Epithelial cell of proximal tubule (primary cell): ENCODE data around the gene NEXN. TPM values are rescaled to one million over a fixed set of nuclear protein-coding genes. Genes with fewer than 3 reads are reported as not detected.
"Not testable (repeated sequence)": the region's sequence is repeated elsewhere in the genome, so short reads cannot be mapped to it uniquely, and the experiment has no call there.

Experiments used
- DNase-seq: peaks from one replicate; pipeline ENCODE4 v3.0.0-alpha.2; 2011; ENCODE audit warnings: low read depth
- H3K4me3 ChIP-seq: 2 replicates; pipeline ENCODE4 v1.5.1; 2011; ENCODE audit warnings: low read depth, mild to moderate bottlenecking, low read length
- CTCF ChIP-seq: conservative IDR thresholded peaks from 2 replicates; pipeline ENCODE4 v1.5.1; 2012; ENCODE audit warnings: low read depth, mild to moderate bottlenecking, low read length
- total RNA-seq: library from RNA; depleted of rRNA; stranded (reverse); fragments of >200 nt; gene quantifications from 2 replicates; pipeline ENCODE4 v1.2.3, GENCODE V29; 2015

The NEXN gene
- total RNA-seq, 1 donor from 2014 or later: 17.2 TPM

- no peak overlapping the region for H3K4me3 ChIP-seq
- peak; percentile 30 for DNase-seq
- TF ChIP-seq CTCF: peak; percentile 81
Measured at GRCh38 chr1:77900687-77901293, 12.4 kb downstream of the NEXN start.

GRCh38 chr1:77905603-77906002 lies 17.2 kb downstream of the NEXN start:
- no peak for TF ChIP-seq CTCF
- DNase-seq: no peak
- H3K4me3 ChIP-seq: no peak overlapping the region

- TF ChIP-seq CTCF: no peak
- no peak for DNase-seq
- no peak overlapping the region for H3K4me3 ChIP-seq
Measured at GRCh38 chr1:77906019-77906545, 17.7 kb downstream of the NEXN start.

GRCh38 chr1:77906624-77907023 lies 18.2 kb downstream of the NEXN start:
- DNase-seq: no peak
- H3K4me3 ChIP-seq: no peak overlapping the region
- no peak for TF ChIP-seq CTCF

- TF ChIP-seq CTCF: no peak
- no peak overlapping the region for H3K4me3 ChIP-seq
- no peak for DNase-seq
Measured at GRCh38 chr1:77910116-77910515, 21.7 kb downstream of the NEXN start.

GRCh38 chr1:77918918-77919317 lies 30.5 kb downstream of the NEXN start:
- not testable (repeated sequence) for H3K4me3 ChIP-seq, DNase-seq

- no peak for DNase-seq
- no peak for TF ChIP-seq CTCF
- H3K4me3 ChIP-seq: no peak overlapping the region
Measured at GRCh38 chr1:77925518-77925917, 37.1 kb downstream of the NEXN start.
